Measurements from ENCODE around the gene SFMBT1. TPM values are rescaled to one million over a fixed set of nuclear protein-coding genes. Genes with fewer than 3 reads are reported as not detected.

The SFMBT1 gene
- total RNA-seq, 1 experiment from 2014 or later: 14.3 TPM

DNA sequence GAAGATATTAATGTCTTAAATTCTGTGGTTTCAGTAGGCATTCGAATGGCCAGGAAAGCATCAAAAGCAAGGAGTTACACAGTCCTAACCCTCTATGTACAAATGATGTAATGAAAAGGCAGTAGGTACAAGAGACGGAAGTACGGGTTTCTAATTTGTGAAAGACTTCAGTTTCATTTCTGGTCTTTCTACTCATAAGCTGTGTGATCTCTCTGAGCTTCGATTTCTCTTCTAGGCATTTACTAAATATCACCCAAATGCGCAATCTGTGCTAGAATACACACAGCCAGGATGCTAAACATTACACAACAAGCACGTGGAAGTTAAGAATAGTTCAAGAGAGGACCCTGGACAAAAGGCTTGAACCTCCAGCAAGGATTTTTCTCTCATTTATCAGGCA is 130.6 kb downstream of the SFMBT1 start:
- POLR2A ChIA-PET (ENCODE audit: unreplicated experiment): no interaction called here

DNA sequence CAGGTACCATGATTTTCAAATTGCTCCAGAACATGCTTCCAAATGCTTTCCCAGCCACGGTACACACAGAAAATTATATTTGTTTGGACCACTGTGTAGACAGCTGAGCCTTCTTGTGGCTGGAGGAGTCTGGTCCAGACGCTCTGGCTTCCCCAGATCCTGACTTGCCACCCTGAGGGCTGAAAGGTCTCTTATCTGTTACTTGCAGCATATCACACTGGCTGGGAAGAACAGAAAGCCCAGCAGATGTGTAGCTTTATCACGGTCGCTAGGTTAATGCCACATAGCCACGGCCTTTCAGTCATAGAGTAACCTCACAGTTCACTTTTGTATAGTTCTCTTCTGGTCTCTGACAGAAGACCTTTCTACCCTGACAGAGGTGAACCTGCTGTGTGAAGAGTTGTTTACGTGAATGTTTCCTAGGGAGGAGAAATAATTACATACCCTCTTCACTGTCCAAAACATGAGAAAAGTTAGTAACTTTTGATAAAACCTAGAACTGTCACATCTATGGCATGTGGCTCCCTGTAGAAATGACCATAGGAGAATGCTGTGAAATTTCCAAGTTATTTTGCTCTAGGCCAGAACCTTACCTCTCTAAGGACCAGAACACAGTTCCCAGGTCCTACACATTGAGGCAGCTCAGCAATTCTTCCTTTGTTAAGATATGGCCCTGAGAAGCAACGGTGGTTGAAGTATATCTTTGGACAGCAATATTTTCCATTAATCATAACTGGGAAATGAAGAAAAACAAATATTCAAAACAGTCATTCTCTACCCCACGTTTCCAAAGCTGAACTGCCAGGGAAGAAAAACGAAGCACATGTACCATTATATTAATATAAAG is 132.8 kb downstream of the SFMBT1 start:
- Histone ChIP-seq H3K9me3 (ENCODE audit: insufficient read depth, low read depth) (no peaks in the 10 kb centered on the region), H3K4me3 (no peak overlapping the region), H3K79me2 (ENCODE audit: low read depth) (no peaks in the 10 kb centered on the region), H3K4me1 (replicated peaks; ENCODE audit: insufficient read depth) (no peaks in the 10 kb centered on the region), H3K36me3 (ENCODE audit: low read depth) (0 out of 2 replicates have a peak, but pooled peaks cover 9% of the 10 kb centered on the region), H3K27ac (no peak overlapping the region), H3K27me3 (ENCODE audit: insufficient read depth, low read depth) (no peaks in the 10 kb centered on the region), H3K4me2 (no peak overlapping the region), H4K20me1 (ENCODE audit: insufficient read depth) (no peaks in the 10 kb centered on the region), H3K9me2 (ENCODE audit: insufficient read depth) (no peaks in the 10 kb centered on the region), H3F3A (ENCODE audit: insufficient read depth, low read depth) (no peaks in the 10 kb centered on the region), H2AFZ (no peak overlapping the region)
- no peak for TF ChIP-seq EZH2 (IDR thresholded peaks at IDR 0.05; ENCODE audit: low read depth)
- TF ChIP-seq, protein P1, sequence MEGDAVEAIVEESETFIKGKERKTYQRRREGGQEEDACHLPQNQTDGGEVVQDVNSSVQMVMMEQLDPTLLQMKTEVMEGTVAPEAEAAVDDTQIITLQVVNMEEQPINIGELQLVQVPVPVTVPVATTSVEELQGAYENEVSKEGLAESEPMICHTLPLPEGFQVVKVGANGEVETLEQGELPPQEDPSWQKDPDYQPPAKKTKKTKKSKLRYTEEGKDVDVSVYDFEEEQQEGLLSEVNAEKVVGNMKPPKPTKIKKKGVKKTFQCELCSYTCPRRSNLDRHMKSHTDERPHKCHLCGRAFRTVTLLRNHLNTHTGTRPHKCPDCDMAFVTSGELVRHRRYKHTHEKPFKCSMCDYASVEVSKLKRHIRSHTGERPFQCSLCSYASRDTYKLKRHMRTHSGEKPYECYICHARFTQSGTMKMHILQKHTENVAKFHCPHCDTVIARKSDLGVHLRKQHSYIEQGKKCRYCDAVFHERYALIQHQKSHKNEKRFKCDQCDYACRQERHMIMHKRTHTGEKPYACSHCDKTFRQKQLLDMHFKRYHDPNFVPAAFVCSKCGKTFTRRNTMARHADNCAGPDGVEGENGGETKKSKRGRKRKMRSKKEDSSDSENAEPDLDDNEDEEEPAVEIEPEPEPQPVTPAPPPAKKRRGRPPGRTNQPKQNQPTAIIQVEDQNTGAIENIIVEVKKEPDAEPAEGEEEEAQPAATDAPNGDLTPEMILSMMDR (conservative IDR thresholded peaks at IDR 0.05): no peak
- POLR2A ChIA-PET (ENCODE audit: unreplicated experiment): no interaction called here
- CTCF ChIA-PET: interaction anchor here (0.6 kb wide), 1 partner anchor 68 kb away, joined by 5 read pairs; no protein-coding TSS in a partner anchor
- no peak for DNase-seq
- BruUV-seq (replicated peaks): no TSS peak
- intact Hi-C loops (cut with micrococcal nuclease; ENCODE audit: unreplicated experiment): no loop called here

More for the DNA sequence above, 130.6 kb downstream of the SFMBT1 start:
- no peaks in the 10 kb centered on the region for H3F3A ChIP-seq (ENCODE audit: insufficient read depth, low read depth)
- no peaks in the 10 kb centered on the region for H3K27me3 ChIP-seq (ENCODE audit: insufficient read depth, low read depth)
- H3K9me2 ChIP-seq (ENCODE audit: insufficient read depth): no peaks in the 10 kb centered on the region
- H3K36me3 ChIP-seq (ENCODE audit: low read depth): 0 out of 2 replicates have a peak, but pooled peaks cover 5% of the 10 kb centered on the region
- no peak for DNase-seq
- no TSS peak for BruUV-seq (replicated peaks)
- H3K27ac ChIP-seq: no peak overlapping the region
- no peaks in the 10 kb centered on the region for H4K20me1 ChIP-seq (ENCODE audit: insufficient read depth)
- CTCF ChIA-PET: no interaction called here
- no peaks in the 10 kb centered on the region for H3K4me1 ChIP-seq (replicated peaks; ENCODE audit: insufficient read depth)
- no peaks in the 10 kb centered on the region for H3K79me2 ChIP-seq (ENCODE audit: low read depth)
- H2AFZ ChIP-seq: no peak overlapping the region
- no peak overlapping the region for H3K4me2 ChIP-seq
- intact Hi-C loops (cut with micrococcal nuclease; ENCODE audit: unreplicated experiment): no loop called here
- no peak for TF ChIP-seq EZH2 (IDR thresholded peaks at IDR 0.05; ENCODE audit: low read depth)
- TF ChIP-seq, protein P1 (conservative IDR thresholded peaks at IDR 0.05): no peak
- H3K9me3 ChIP-seq (ENCODE audit: insufficient read depth, low read depth): no peaks in the 10 kb centered on the region
- no peak overlapping the region for H3K4me3 ChIP-seq

DNA sequence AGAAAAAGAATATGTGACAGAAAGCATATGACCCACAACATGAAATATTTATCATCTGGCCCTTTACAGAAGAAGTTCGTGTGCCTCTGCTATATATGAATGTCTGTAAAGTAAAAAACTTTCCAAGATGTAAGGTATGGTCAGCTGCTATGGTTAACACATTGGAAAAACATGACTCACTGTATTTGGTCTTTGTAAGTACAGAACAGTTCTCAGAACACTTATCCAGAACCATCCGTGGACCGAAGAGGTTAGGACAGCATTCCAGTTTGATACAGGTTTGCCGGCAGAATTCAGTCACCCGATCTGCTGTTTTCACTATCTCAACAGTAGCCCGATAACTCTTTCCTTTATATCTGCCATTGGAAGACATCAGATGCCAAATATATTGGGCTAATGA is 135.1 kb downstream of the SFMBT1 start:
- TF ChIP-seq, protein P1 (conservative IDR thresholded peaks at IDR 0.05): no peak
- TF ChIP-seq EZH2 (IDR thresholded peaks at IDR 0.05; ENCODE audit: low read depth): no peak
- CTCF ChIA-PET: no interaction called here
- Histone ChIP-seq H3K27ac (no peak overlapping the region), H3K27me3 (ENCODE audit: insufficient read depth, low read depth) (no peaks in the 10 kb centered on the region), H3K36me3 (ENCODE audit: low read depth) (0 out of 2 replicates have a peak, but pooled peaks cover 9% of the 10 kb centered on the region), H3K9me3 (ENCODE audit: insufficient read depth, low read depth) (no peaks in the 10 kb centered on the region), H3F3A (ENCODE audit: insufficient read depth, low read depth) (no peaks in the 10 kb centered on the region), H3K4me2 (no peak overlapping the region), H2AFZ (no peak overlapping the region), H4K20me1 (ENCODE audit: insufficient read depth) (no peaks in the 10 kb centered on the region), H3K9me2 (ENCODE audit: insufficient read depth) (no peaks in the 10 kb centered on the region), H3K4me1 (replicated peaks; ENCODE audit: insufficient read depth) (no peaks in the 10 kb centered on the region), H3K79me2 (ENCODE audit: low read depth) (no peaks in the 10 kb centered on the region), H3K4me3 (no peak overlapping the region)
- no TSS peak for BruUV-seq (replicated peaks)
- no peak for DNase-seq
- intact Hi-C loops (cut with micrococcal nuclease; ENCODE audit: unreplicated experiment): no loop called here
- POLR2A ChIA-PET (ENCODE audit: unreplicated experiment): interaction anchor here (0.5 kb wide), 1 partner anchor 174 kb away, joined by 4 read pairs; no protein-coding TSS in a partner anchor

Data from PC-9 (cell line).